A673 (cell line): ENCODE results near the gene SELP. TPM values are rescaled to one million over a fixed set of nuclear protein-coding genes. Genes with fewer than 3 reads are reported as not detected.

Experiments
- BruUV-seq: library from RNA; stranded (reverse); fragments of 400-500 nt; replicated peaks from 2 replicates; lab custom pipeline; 2021; lab: Mats Ljungman, UMichigan
- CTCF ChIA-PET: fragments of 300-600 bp; sonication (Branson Sonifier 250); formaldehyde crosslinking; loops from one replicate; lab custom pipeline; 2022; ENCODE audit warnings: antibody characterized with exemption; lab: Charles Lee
- POLR2A ChIA-PET: fragments of 300-600 bp; sonication (Branson Sonifier 250); formaldehyde crosslinking; loops from one replicate; lab custom pipeline; 2022; ENCODE audit warnings: antibody characterized with exemption; ENCODE audit not compliant: low non-redundant PET; lab: Charles Lee
- DNase-seq: peaks from one replicate; pipeline ENCODE4 v3.0.0-alpha.2; 2015; ENCODE audit warnings: low spot score
- H3K27ac ChIP-seq: fragments of 200-600 bp; sonication (generic); 2 replicates; pipeline ENCODE4 v1.5.1; 2016; ENCODE audit warnings: mixed run types, low read depth, mild to moderate bottlenecking, mixed read lengths, antibody characterized with exemption, low read length; ENCODE audit not compliant: poor library complexity, severe bottlenecking
- H3K27me3 ChIP-seq: fragments of 200-600 bp; sonication (generic); replicated peaks from 2 replicates; pipeline ENCODE4 v1.6.1; 2017; ENCODE audit warnings: mixed run types, low read depth, mild to moderate bottlenecking, mixed read lengths, antibody characterized with exemption, low read length; ENCODE audit not compliant: insufficient read depth, poor library complexity
- H3K36me3 ChIP-seq: fragments of 200-600 bp; sonication (generic); 2 replicates; pipeline ENCODE4 v1.6.1; 2016; ENCODE audit warnings: mixed run types, mild to moderate bottlenecking, mixed read lengths, antibody characterized with exemption, low read length; ENCODE audit not compliant: insufficient read depth, poor library complexity, severe bottlenecking
- H3K4me1 ChIP-seq: fragments of 200-600 bp; sonication (generic); 2 replicates; pipeline ENCODE4 v1.6.1; 2017; ENCODE audit warnings: mixed run types, mild to moderate bottlenecking, mixed read lengths, antibody characterized with exemption, low read length; ENCODE audit not compliant: insufficient read depth, poor library complexity, severe bottlenecking
- H3K4me3 ChIP-seq: fragments of 200-600 bp; sonication (generic); 2 replicates; pipeline ENCODE4 v1.5.1; 2016; ENCODE audit warnings: low read depth, mixed run types, mild to moderate bottlenecking, mixed read lengths, low read length; ENCODE audit not compliant: poor library complexity, severe bottlenecking
- H3K9me3 ChIP-seq: fragments of 200-600 bp; sonication (generic); 2 replicates; pipeline ENCODE4 v1.6.1; 2016; ENCODE audit warnings: mixed run types, low read depth, mild to moderate bottlenecking, mixed read lengths, antibody characterized with exemption, low read length; ENCODE audit not compliant: poor library complexity, severe bottlenecking
- EZH2 ChIP-seq: fragments of 200-600 bp; sonication (generic); IDR thresholded peaks from 2 replicates; pipeline ENCODE4 v1.6.1; 2017; ENCODE audit warnings: borderline replicate concordance, low read depth, mild to moderate bottlenecking, mixed read lengths, antibody characterized with exemption, low read length; ENCODE audit not compliant: poor library complexity, severe bottlenecking
- intact Hi-C: fragments of 100-400 bp; cut with micrococcal nuclease; formaldehyde crosslinking; loops from one replicate; pipeline ENCODE4 v1.10.0; 2022; ENCODE audit not compliant: unreplicated experiment
- total RNA-seq: library from RNA; stranded (reverse); gene quantifications from 2 replicates; pipeline ENCODE4 v1.2.3, GENCODE V29; 2021
- TF ChIP-seq, protein P1 (sequence below): fragments of 300-800, 200-600 bp; sonication (generic); conservative IDR thresholded peaks from 2 replicates; pipeline ENCODE4 v1.5.1; 2017; ENCODE audit warnings: low read depth, mild to moderate bottlenecking, antibody characterized with exemption, low read length, moderate library complexity, mixed read lengths

The SELP gene
- total RNA-seq, 1 experiment from 2014 or later = not detected

GRCh38 chr1:169565335-169566271 lies 64.3 kb downstream of the SELP start:
- ChIA-PET POLR2A (no interaction called here), CTCF (no interaction called here)
- peak; percentile 58 for DNase-seq
- no peaks in the 10 kb centered on the region for H3K36me3 ChIP-seq
- H3K27ac ChIP-seq = no peak overlapping the region
- intact Hi-C loops = no loop called here
- no peaks in the 10 kb centered on the region for H3K9me3 ChIP-seq
- H3K4me1 ChIP-seq = peaks cover 11% of the 10 kb centered on the region
- TF ChIP-seq EZH2 = no peak
- TF ChIP-seq, protein P1, sequence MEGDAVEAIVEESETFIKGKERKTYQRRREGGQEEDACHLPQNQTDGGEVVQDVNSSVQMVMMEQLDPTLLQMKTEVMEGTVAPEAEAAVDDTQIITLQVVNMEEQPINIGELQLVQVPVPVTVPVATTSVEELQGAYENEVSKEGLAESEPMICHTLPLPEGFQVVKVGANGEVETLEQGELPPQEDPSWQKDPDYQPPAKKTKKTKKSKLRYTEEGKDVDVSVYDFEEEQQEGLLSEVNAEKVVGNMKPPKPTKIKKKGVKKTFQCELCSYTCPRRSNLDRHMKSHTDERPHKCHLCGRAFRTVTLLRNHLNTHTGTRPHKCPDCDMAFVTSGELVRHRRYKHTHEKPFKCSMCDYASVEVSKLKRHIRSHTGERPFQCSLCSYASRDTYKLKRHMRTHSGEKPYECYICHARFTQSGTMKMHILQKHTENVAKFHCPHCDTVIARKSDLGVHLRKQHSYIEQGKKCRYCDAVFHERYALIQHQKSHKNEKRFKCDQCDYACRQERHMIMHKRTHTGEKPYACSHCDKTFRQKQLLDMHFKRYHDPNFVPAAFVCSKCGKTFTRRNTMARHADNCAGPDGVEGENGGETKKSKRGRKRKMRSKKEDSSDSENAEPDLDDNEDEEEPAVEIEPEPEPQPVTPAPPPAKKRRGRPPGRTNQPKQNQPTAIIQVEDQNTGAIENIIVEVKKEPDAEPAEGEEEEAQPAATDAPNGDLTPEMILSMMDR = no peak
- no peak overlapping the region for H3K4me3 ChIP-seq
- no peaks in the 10 kb centered on the region for H3K27me3 ChIP-seq
- no TSS peak for BruUV-seq

GRCh38 chr1:169563650-169564049 lies 66.3 kb downstream of the SELP start:
- no peak for DNase-seq
- peaks cover 11% of the 10 kb centered on the region for H3K4me1 ChIP-seq
- H3K36me3 ChIP-seq = no peaks in the 10 kb centered on the region
- H3K27me3 ChIP-seq = no peaks in the 10 kb centered on the region
- H3K9me3 ChIP-seq = no peaks in the 10 kb centered on the region
- BruUV-seq = no TSS peak
- no peak overlapping the region for H3K27ac ChIP-seq
- POLR2A ChIA-PET = no interaction called here
- no peak for TF ChIP-seq EZH2
- TF ChIP-seq, protein P1 = no peak
- CTCF ChIA-PET = no interaction called here
- intact Hi-C loops = no loop called here
- H3K4me3 ChIP-seq = no peak overlapping the region

- DNase-seq = no peak
- intact Hi-C loops = no loop called here
- peaks cover 11% of the 10 kb centered on the region for H3K4me1 ChIP-seq
- H3K36me3 ChIP-seq = no peaks in the 10 kb centered on the region
- no TSS peak for BruUV-seq
- no peaks in the 10 kb centered on the region for H3K9me3 ChIP-seq
- POLR2A ChIA-PET = no interaction called here
- no peak overlapping the region for H3K27ac ChIP-seq
- TF ChIP-seq, protein P1 = no peak
- no peak for TF ChIP-seq EZH2
- CTCF ChIA-PET = no interaction called here
- H3K4me3 ChIP-seq = no peak overlapping the region
- H3K27me3 ChIP-seq = no peaks in the 10 kb centered on the region
Observed at GRCh38 chr1:169563019-169563615, 66.8 kb downstream of the SELP start.
